Suprapubic skin (tissue), 4 donors: ENCODE results near the gene GPC4. TPM values are rescaled to one million over a fixed set of nuclear protein-coding genes. Genes with fewer than 3 reads are reported as not detected.

Experiments used
- DNase-seq, 2 donors: peaks; one replicate each; pipeline ENCODE4 v3.0.0-alpha.2; 2019; ENCODE audit warnings: low spot score in 2 of 2
- H3K27ac ChIP-seq: fragments of 200-600 bp; sonication (generic); one replicate; pipeline ENCODE4 v1.5.1; 2019
- H3K27me3 ChIP-seq: fragments of 200-600 bp; sonication (generic); one replicate; pipeline ENCODE4 v1.5.1; 2019
- H3K36me3 ChIP-seq: fragments of 200-600 bp; sonication (generic); one replicate; pipeline ENCODE4 v1.5.1; 2019
- H3K4me1 ChIP-seq: fragments of 200-600 bp; sonication (generic); one replicate; pipeline ENCODE4 v1.5.1; 2019
- H3K4me3 ChIP-seq: fragments of 200-600 bp; sonication (generic); one replicate; pipeline ENCODE4 v1.5.1; 2019; ENCODE audit warnings: mild to moderate bottlenecking
- H3K9me3 ChIP-seq: fragments of 200-600 bp; sonication (generic); one replicate; pipeline ENCODE4 v1.5.1; 2019
- EP300 ChIP-seq: sonication (generic); formaldehyde crosslinking; IDR thresholded peaks from one replicate; pipeline ENCODE4 v1.6.1; 2017; ENCODE audit warnings: antibody characterized with exemption
- POLR2A ChIP-seq, 2 donors: fragments of 450-650 bp; IDR thresholded peaks; one replicate each; pipeline ENCODE4 v1.6.1; 2017; ENCODE audit warnings: antibody characterized with exemption in 2 of 2, mild to moderate bottlenecking in 2 of 2, moderate library complexity in 2 of 2
- POLR2AphosphoS5 ChIP-seq, 3 donors: sonication (generic); formaldehyde crosslinking; IDR thresholded peaks; one replicate each; pipeline ENCODE4 v1.6.1; 2017; ENCODE audit warnings: antibody characterized with exemption in 3 of 3
- WGBS: methylation state at CpG from one replicate; pipeline ENCODE4 v1.1.5; 2018; 5-methylcytosine and 5-hydroxymethylcytosine counted together
- total RNA-seq, 4 donors: library from RNA; depleted of rRNA; stranded (reverse); fragments of >200 nt; gene quantifications; one replicate each; pipeline ENCODE4 v1.1.0, GENCODE V29; 2016
- TF ChIP-seq, protein P1 (sequence below), 2 donors: fragments of 200-600 bp in 1 of 2; fragments of 450-650 bp in 1 of 2; sonication (generic) in 1 of 2; IDR thresholded peaks; one replicate each; pipeline ENCODE4 v1.5.1; 2016 to 2019; ENCODE audit warnings: antibody characterized with exemption in 2 of 2, mild to moderate bottlenecking in 1 of 2, moderate library complexity in 1 of 2

Gene GPC4
- total RNA-seq, 4 donors from 2014 or later = 2.3 to 4.1 (median 3.1) TPM

DNA sequence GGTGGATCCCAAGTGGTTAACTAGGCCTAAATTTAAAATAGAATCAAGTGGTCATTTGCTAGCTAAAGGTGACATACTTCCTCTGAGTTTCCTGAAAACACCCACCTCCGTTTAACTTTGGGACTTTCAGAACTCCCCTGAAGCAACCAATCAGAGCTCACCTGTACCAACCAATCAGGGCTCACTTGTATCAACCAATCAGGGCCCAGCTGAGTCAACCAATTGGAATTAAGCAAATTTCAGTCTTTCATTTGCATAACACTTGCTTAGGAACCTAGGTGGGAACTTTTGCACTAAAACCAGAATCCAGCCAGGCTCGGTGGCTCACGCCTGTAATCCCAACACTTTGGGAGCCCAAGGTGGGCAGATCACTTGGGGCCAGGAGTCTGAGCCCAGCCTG lies 15.9 kb downstream of the GPC4 start:
- WGBS = 89% methylated on average over 3 of the region's 3 CpGs
- no peaks in the 10 kb centered on the region for H3K9me3 ChIP-seq

GRCh38 chrX:133394765-133395164 lies 20.5 kb downstream of the GPC4 start:
- Histone ChIP-seq H3K9me3 (no peaks in the 10 kb centered on the region), H3K36me3 (no peaks in the 10 kb centered on the region), H3K27me3 (no peaks in the 10 kb centered on the region), H3K27ac (no peak overlapping the region), H3K4me1 (no peaks in the 10 kb centered on the region), H3K4me3 (no peak overlapping the region)
- WGBS = 86% methylated on average over 2 of the region's 2 CpGs
- TF ChIP-seq EP300 (no peak), POLR2A (IDR thresholded peaks at IDR 0.05) (no peak)
- TF ChIP-seq, protein P1, sequence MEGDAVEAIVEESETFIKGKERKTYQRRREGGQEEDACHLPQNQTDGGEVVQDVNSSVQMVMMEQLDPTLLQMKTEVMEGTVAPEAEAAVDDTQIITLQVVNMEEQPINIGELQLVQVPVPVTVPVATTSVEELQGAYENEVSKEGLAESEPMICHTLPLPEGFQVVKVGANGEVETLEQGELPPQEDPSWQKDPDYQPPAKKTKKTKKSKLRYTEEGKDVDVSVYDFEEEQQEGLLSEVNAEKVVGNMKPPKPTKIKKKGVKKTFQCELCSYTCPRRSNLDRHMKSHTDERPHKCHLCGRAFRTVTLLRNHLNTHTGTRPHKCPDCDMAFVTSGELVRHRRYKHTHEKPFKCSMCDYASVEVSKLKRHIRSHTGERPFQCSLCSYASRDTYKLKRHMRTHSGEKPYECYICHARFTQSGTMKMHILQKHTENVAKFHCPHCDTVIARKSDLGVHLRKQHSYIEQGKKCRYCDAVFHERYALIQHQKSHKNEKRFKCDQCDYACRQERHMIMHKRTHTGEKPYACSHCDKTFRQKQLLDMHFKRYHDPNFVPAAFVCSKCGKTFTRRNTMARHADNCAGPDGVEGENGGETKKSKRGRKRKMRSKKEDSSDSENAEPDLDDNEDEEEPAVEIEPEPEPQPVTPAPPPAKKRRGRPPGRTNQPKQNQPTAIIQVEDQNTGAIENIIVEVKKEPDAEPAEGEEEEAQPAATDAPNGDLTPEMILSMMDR (IDR thresholded peaks at IDR 0.05) = no peak
- DNase-seq = no peak

More for the DNA sequence above, 15.9 kb downstream of the GPC4 start:
- DNase-seq = no peak
- Histone ChIP-seq H3K4me1 (no peaks in the 10 kb centered on the region), H3K27me3 (no peaks in the 10 kb centered on the region), H3K27ac (no peak overlapping the region), H3K36me3 (no peaks in the 10 kb centered on the region), H3K4me3 (no peak overlapping the region)
- TF ChIP-seq, protein P1 (IDR thresholded peaks at IDR 0.05) = no peak
- no peak for TF ChIP-seq EP300
- no peak for TF ChIP-seq POLR2A (IDR thresholded peaks at IDR 0.05)
- no peak for TF ChIP-seq POLR2AphosphoS5 (IDR thresholded peaks at IDR 0.05)

GRCh38 chrX:133392671-133393070 lies 22.6 kb downstream of the GPC4 start:
- Histone ChIP-seq H3K27me3 (no peaks in the 10 kb centered on the region), H3K36me3 (no peaks in the 10 kb centered on the region), H3K4me3 (no peak overlapping the region), H3K4me1 (no peaks in the 10 kb centered on the region), H3K9me3 (no peaks in the 10 kb centered on the region), H3K27ac (no peak overlapping the region)
- 75% methylated on average over 8 of the region's 8 CpGs for WGBS
- DNase-seq = no peak
- TF ChIP-seq POLR2AphosphoS5 (IDR thresholded peaks at IDR 0.05) (no peak), EP300 (no peak)

GRCh38 chrX:133391111-133391510 lies 24.2 kb downstream of the GPC4 start:
- H3K36me3 ChIP-seq = no peaks in the 10 kb centered on the region
- H3K4me3 ChIP-seq = no peak overlapping the region
- no peaks in the 10 kb centered on the region for H3K27me3 ChIP-seq
- no peaks in the 10 kb centered on the region for H3K9me3 ChIP-seq
- no peak for DNase-seq
- 70% methylated on average over 3 of the region's 3 CpGs for WGBS
- H3K27ac ChIP-seq = no peak overlapping the region
- TF ChIP-seq POLR2AphosphoS5 (IDR thresholded peaks at IDR 0.05) (no peak), POLR2A (IDR thresholded peaks at IDR 0.05) (no peak), EP300 (no peak)
- TF ChIP-seq, protein P1 (IDR thresholded peaks at IDR 0.05) = no peak
- H3K4me1 ChIP-seq = no peaks in the 10 kb centered on the region

- no peak overlapping the region for H3K4me3 ChIP-seq
- no peak overlapping the region for H3K27ac ChIP-seq
- no peaks in the 10 kb centered on the region for H3K9me3 ChIP-seq
- WGBS = 67% methylated on average over 5 of the region's 5 CpGs
- no peak for DNase-seq
- no peaks in the 10 kb centered on the region for H3K4me1 ChIP-seq
- no peaks in the 10 kb centered on the region for H3K27me3 ChIP-seq
- H3K36me3 ChIP-seq = no peaks in the 10 kb centered on the region
- TF ChIP-seq, protein P1 (IDR thresholded peaks at IDR 0.05) = no peak
- TF ChIP-seq POLR2AphosphoS5 (IDR thresholded peaks at IDR 0.05) (no peak), EP300 (no peak), POLR2A (IDR thresholded peaks at IDR 0.05) (no peak)
Measured at GRCh38 chrX:133390676-133391075, 24.6 kb downstream of the GPC4 start.

GRCh38 chrX:133389975-133390374 lies 25.3 kb downstream of the GPC4 start:
- TF ChIP-seq EP300 (no peak), POLR2AphosphoS5 (IDR thresholded peaks at IDR 0.05) (no peak), POLR2A (IDR thresholded peaks at IDR 0.05) (no peak)
- TF ChIP-seq, protein P1 (IDR thresholded peaks at IDR 0.05) = no peak
- no peaks in the 10 kb centered on the region for H3K36me3 ChIP-seq
- H3K27me3 ChIP-seq = no peaks in the 10 kb centered on the region
- no peak for DNase-seq
- H3K9me3 ChIP-seq = no peaks in the 10 kb centered on the region
- 86% methylated on average over 6 of the region's 6 CpGs for WGBS
- H3K4me3 ChIP-seq = no peak overlapping the region
- no peak overlapping the region for H3K27ac ChIP-seq
- H3K4me1 ChIP-seq = no peaks in the 10 kb centered on the region
